Dedifferentiated amniotic fluid mesenchymal stem cell (primary cell): Measurements from ENCODE around the gene AXL.

ENCODE experiments used
- DNase-seq: peaks from one replicate; pipeline ENCODE4 v3.0.0-alpha.2; 2016; ENCODE audit errors: extremely low spot score

AXL gene

GRCh38 chr19:41308450-41309179 lies 89.6 kb downstream of the AXL start:
- DNase-seq = peak; percentile 92

GRCh38 chr19:41309180-41310032 lies 90.4 kb downstream of the AXL start:
- no peak for DNase-seq

- DNase-seq = peak; percentile 82
These were observed 91.2 kb downstream of the AXL start, which contains the start of gene CCDC97 for GRCh38 chr19:41310033-41310831. CCDC97 (plus strand) TSS chr19:41310172; CDS start chr19:41310311, 139 bp downstream.

- no peak for DNase-seq
These were observed 92.0 kb downstream of the AXL start for GRCh38 chr19:41311072-41311471.
